PFSK-1 (cell line): Measurements from ENCODE around the gene TUBA4A.

Source experiments
- POLR2AphosphoS5 ChIP-seq: IDR thresholded peaks from 2 replicates; pipeline ENCODE4 v1.6.1; 2012; ENCODE audit warnings: low read depth, mild to moderate bottlenecking, control low read depth, low read length, moderate library complexity
- SIN3A ChIP-seq: IDR thresholded peaks from 2 replicates; pipeline ENCODE4 v1.6.1; 2012; ENCODE audit warnings: mild to moderate bottlenecking, low read length, moderate library complexity, borderline replicate concordance; ENCODE audit not compliant: insufficient read depth
- TF ChIP-seq, protein P1 (sequence below), 2 experiments: IDR thresholded peaks; 2 replicates each; pipeline versions ENCODE4 v1.6.1 to v1.8.0; 2011 to 2012; ENCODE audit warnings: low read depth in 2 of 2, low read length in 2 of 2, control low read depth in 1 of 2, inconsistent platforms in 1 of 2, mild to moderate bottlenecking in 1 of 2, moderate library complexity in 1 of 2; ENCODE audit not compliant: insufficient read depth in 1 of 2

DNA sequence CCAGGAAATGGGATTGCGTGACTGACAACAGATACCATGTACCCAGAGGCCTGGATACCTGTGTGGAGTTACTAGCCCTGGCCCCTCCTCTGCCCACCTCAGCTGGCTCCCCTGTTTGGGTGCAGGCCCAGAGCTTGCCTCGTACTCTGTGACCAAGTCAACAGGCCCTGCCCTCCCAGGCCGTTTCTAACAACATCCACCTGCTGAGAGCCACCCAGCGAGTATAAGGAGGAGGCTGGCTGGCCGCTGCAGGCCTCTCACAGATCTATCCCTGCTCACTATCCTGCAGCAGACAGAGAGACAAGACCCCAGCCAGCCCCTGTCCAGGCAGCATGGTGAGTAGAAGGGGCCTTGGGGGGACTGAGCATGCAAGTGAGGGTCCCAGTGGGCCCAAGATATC is 12.5 kb upstream of the TUBA4A start:
- TF ChIP-seq, protein P1, sequence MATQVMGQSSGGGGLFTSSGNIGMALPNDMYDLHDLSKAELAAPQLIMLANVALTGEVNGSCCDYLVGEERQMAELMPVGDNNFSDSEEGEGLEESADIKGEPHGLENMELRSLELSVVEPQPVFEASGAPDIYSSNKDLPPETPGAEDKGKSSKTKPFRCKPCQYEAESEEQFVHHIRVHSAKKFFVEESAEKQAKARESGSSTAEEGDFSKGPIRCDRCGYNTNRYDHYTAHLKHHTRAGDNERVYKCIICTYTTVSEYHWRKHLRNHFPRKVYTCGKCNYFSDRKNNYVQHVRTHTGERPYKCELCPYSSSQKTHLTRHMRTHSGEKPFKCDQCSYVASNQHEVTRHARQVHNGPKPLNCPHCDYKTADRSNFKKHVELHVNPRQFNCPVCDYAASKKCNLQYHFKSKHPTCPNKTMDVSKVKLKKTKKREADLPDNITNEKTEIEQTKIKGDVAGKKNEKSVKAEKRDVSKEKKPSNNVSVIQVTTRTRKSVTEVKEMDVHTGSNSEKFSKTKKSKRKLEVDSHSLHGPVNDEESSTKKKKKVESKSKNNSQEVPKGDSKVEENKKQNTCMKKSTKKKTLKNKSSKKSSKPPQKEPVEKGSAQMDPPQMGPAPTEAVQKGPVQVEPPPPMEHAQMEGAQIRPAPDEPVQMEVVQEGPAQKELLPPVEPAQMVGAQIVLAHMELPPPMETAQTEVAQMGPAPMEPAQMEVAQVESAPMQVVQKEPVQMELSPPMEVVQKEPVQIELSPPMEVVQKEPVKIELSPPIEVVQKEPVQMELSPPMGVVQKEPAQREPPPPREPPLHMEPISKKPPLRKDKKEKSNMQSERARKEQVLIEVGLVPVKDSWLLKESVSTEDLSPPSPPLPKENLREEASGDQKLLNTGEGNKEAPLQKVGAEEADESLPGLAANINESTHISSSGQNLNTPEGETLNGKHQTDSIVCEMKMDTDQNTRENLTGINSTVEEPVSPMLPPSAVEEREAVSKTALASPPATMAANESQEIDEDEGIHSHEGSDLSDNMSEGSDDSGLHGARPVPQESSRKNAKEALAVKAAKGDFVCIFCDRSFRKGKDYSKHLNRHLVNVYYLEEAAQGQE (IDR thresholded peaks at IDR 0.05; ENCODE audit: insufficient read depth in 1 of 2, low read depth in 2 of 2, low read length in 2 of 2) = no peak
- TF ChIP-seq SIN3A (no peak), POLR2AphosphoS5 (no peak)
